ENCODE data around the gene TMEM200C. TPM values are rescaled to one million over a fixed set of nuclear protein-coding genes. Genes with fewer than 3 reads are reported as not detected.

TMEM200C gene
- total and polyA plus RNA-seq, 2 donors (not counting 3 experiments of a cell fraction or from before 2014, with no cell fraction given): 0.07 TPM; not detected in 1

- intact Hi-C loops (cut with micrococcal nuclease) (no loop called here), dilution Hi-C loops (cut with MboI; ENCODE audit: extremely low pct_ligation_motif_present, low sequenced_read_pairs) (no loop called here)
- no peaks in the 10 kb centered on the region for H3K27me3 ChIP-seq (ENCODE audit: control insufficient read depth in 2 of 2, insufficient read depth in 2 of 2, low read length in 2 of 2)
- ChIA-PET CTCF (no interaction called here), POLR2A (no interaction called here)
- H3K4me2 ChIP-seq (ENCODE audit: insufficient read depth, low read length): no peak overlapping the region
- no peak overlapping the region for H3K4me3 ChIP-seq (replicated peaks in 1 of 3; ENCODE audit: insufficient read depth in 1 of 3, low read depth in 1 of 3, low read length in 3 of 3)
- no peaks in the 10 kb centered on the region for H3K79me2 ChIP-seq (ENCODE audit: control insufficient read depth, insufficient read depth, low read length)
- no peaks in the 10 kb centered on the region for H3K4me1 ChIP-seq (ENCODE audit: control insufficient read depth, extremely low read depth, insufficient read depth, low read length)
- H2AFZ ChIP-seq (ENCODE audit: low read depth, low read length): no peak overlapping the region
- DNase-seq (ENCODE audit: low read depth, low spot score) (no peak), FAIRE-seq (no peak)
- no TSS peak for BruUV-seq (replicated peaks)
- H3K36me3 ChIP-seq (ENCODE audit: control insufficient read depth in 2 of 2, extremely low read depth in 1 of 2, insufficient read depth in 2 of 2, low read length in 2 of 2): no peaks in the 10 kb centered on the region
- no peaks in the 10 kb centered on the region for H3K9me3 ChIP-seq (replicated peaks; ENCODE audit: control insufficient read depth, insufficient read depth, low read length)
- no peaks in the 10 kb centered on the region for H3K9me1 ChIP-seq (replicated peaks; ENCODE audit: control insufficient read depth, extremely low read depth, insufficient read depth, low read length)
- H3K27ac ChIP-seq (ENCODE audit: insufficient read depth, low read depth, low read length): no peak overlapping the region
- no peak for TF ChIP-seq FOS (IDR thresholded peaks at IDR 0.05; ENCODE audit: borderline replicate concordance, insufficient read depth, low read length)
- TF ChIP-seq POLR2AphosphoS5 (IDR thresholded peaks at IDR 0.05; ENCODE audit: insufficient read depth, low read depth, low read length): no peak
- TF ChIP-seq CTCF (IDR thresholded peaks at IDR 0.05; ENCODE audit: extremely low read depth in 1 of 2, insufficient read depth in 1 of 2, low read depth in 1 of 2, low read length in 2 of 2): no peak
- no peak for TF ChIP-seq POLR2A (IDR thresholded peaks at IDR 0.05; ENCODE audit: low read depth, low read length)
- TF ChIP-seq JUN (IDR thresholded peaks at IDR 0.05; ENCODE audit: borderline replicate concordance, insufficient read depth, insufficient read length, low read depth): no peak
- TF ChIP-seq EZH2 (IDR thresholded peaks at IDR 0.05; ENCODE audit: borderline replicate concordance, low read depth, low read length, severe bottlenecking): no peak
- TF ChIP-seq GATA2 (IDR thresholded peaks at IDR 0.05; ENCODE audit: insufficient read depth, insufficient read length, low read depth, low read length): no peak
- no peak for TF ChIP-seq MYC (IDR thresholded peaks at IDR 0.05; ENCODE audit: low read depth, low read length)
- TF ChIP-seq MAX (IDR thresholded peaks at IDR 0.05; ENCODE audit: insufficient read depth, insufficient read length): no peak
- H3K9ac ChIP-seq (replicated peaks; ENCODE audit: extremely low read depth, insufficient read depth, low read length): no peak overlapping the region
- no peaks in the 10 kb centered on the region for H4K20me1 ChIP-seq (replicated peaks; ENCODE audit: control insufficient read depth, extremely low read depth, insufficient read depth, low read length)
These were observed 44.7 kb upstream of the TMEM200C start for GRCh38 chr18:5939801-5940667.
